NOMO-1 (cell line): Measurements from ENCODE around the gene PCDH15.
"Not testable (repeated sequence)": the region's sequence is repeated elsewhere in the genome, so short reads cannot be mapped to it uniquely, and the experiment has no call there.

Experiments used
- DNase-seq, 2 experiments: peaks; one replicate each; lab custom pipeline; 2025; ENCODE audit not compliant: unreplicated experiment in 2 of 2; lab: John Stamatoyannopoulos, UW

Gene PCDH15

DNA sequence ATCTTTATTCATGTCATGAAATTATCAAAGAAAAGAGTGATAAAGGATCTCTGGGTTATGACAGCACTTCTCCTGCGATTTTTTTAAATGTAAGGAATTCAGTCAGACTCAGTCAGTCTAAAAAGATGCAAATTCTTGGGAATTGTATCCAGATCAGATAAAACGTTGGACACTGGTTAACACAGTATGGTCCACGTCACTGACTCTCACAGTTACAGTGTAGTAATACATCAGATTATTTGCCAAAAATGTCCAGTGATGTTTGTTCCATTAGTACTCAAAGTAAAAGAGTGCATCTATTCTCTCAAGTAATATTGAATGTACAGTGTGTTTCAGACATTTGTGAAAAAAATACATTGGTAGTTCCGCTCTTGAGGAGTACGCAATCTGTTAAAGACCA, 224.5 kb downstream of the PCDH15 start:
- no peak for DNase-seq

DNA sequence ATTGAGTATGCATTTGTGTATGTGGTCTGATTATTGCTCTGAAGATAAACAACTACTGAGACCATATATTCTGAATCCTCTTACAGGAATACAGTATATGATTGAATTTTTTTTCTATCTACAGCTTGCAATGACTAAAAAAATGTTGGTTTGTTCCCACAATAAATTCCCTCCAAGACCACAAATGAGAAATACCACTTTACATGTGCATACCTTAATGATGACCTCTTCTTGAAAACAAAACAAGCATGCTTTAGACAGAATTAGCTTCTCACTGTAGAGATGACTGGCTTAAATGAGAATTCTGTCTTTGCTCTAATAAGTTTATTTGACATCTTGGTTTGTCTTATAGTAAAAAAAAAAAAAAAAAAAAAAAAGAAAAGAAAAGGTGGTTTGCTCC, 241.5 kb downstream of the PCDH15 start:
- DNase-seq = no peak

DNA sequence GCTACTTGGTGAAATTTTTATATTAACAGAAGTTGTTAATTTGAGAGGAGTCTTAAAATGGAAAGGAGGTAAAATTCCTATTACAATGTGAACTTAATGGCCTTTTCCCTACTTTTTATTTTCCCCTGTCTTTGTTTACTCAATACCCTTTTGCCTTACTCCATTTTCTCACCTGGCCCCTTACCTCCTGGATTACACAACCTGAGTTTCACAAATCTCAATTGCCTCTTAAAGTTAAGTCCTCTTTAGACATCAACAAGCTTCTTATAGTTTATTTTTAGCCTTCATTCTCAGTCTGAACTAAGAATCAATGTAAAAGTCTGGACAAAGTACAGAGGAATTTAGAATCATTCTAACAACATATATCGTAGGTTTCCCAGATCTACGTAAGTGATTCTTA, 247.0 kb downstream of the PCDH15 start:
- no peak for DNase-seq

DNA sequence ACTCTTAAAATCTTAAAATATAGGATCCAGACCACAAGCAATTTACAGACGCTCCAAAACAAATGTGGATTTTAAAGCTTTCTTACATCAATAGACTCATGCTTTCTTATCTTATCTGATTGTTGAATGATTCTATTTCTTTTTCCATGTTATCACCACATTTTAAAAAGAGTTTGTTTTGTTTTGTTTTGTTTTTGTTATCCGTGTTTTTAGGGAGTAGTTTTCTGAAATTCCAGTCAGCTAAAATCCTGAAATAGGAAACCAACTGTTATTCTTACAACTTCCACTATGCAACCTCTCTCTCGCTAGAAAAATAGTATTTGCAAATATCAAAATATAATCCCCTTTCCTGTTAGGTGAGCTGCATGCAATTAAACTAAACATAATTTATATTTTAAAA, 251.0 kb downstream of the PCDH15 start:
- no peak for DNase-seq

DNA sequence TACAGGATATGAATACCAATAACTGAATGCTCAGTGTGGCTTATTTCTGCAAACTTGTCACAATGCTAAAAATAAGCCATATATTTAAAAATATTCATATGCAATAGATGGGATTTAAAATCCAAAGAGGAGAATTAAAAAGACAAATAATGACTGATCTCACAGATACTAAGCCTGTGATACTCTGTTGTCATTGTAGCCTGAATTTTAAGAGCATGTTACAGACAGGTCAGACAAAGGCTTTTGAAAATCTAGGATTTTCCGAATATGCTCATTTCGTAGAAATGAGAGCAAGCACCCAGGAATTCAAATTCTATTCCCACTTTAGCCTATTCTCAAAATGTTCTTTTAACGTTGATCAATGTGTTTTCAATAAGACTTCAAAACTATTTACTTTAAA, 269.7 kb downstream of the PCDH15 start:
- no peak for DNase-seq

DNA sequence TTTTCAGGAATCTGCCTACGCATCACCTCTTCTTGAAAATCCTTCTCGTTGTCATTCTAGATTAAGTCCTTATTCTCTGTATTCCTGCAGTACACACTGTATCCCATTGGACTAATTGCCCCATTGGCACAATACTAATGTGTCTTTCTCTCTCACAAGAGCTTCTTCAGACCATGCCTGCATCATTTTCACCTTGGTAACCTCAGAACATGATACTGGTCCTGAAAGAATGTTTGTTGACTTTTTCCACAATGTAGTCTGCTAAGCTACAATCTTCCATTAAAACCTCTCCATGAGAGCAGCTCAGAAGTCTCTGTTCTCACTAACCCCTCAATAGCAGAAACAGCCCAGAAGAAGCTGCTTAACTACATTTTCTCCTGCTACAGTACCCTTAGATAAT, 270.7 kb downstream of the PCDH15 start:
- no peak for DNase-seq

DNA sequence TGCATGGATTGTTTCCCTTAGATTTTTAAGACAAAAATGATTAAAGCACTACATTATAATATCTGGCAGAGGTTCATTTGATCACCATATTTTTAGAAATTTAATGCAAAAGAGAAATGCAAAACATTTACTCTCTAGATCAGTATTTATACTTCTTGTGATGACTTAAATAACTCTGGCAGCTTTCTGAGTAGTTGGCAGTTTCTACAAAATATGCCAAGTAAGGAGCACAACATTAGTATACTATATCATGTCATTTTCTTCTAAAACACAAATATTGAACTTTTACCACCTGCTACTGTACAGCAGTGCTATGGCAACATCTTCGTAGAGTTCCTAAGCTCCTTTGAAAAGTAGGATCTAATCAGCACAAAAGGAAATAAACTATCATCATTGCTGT, 275.2 kb downstream of the PCDH15 start:
- no peak for DNase-seq

DNA sequence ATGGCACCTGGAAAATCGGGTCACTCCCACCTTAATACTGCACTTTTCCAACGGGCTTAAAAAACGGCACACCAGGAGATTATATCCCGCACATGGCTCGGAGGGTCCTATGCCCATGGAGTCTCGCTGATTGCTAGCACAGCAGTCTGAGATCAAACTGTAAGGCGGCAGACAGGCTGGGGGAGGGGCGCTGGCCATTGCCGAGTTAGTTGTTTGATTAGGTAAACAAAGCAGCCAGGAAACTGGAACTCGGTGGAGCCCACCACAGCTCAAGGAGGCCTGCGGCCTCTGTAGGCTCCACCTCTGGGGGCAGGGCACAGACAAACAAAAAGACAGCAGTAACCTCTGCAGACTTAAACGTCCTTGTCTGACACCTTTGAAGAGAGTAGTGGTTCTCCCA, 285.8 kb downstream of the PCDH15 start:
- not testable (repeated sequence) for DNase-seq

DNA sequence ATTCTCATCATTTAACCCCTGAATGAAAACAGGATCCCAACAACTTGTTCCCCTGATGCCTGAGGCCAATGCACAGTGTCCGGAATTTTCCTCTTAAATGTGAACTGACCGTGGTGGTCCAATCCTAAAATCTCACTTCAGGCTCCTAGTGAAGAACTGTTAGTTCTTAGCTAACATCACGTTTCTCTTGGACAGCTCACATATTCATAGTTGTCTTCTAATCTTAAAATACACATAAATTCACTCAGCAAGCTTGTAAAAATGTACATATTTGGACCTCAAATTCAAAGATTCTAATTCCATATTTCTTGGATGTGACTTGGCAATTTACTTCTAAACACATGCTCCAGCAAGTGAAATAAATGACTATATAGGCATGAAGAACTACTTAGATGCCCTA, 297.2 kb downstream of the PCDH15 start:
- no peak for DNase-seq

DNA sequence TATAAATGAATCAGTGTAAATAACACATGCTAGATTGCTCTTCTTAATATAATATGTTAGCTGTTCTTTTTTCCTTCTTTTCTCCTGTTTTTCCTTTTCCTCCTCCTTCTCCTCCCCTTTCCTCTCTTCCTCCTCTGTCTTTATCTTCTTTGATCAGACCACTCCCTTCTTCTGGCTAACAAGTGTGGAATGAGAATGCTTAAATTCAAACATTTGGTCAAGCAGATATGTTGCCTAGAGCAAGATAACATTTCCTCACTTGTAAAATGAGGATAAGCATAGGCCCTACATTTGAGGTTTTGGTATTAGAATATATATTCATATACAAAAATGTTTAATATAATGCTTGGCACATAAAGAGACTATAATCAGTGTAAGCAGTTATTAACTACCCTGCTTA, 299.1 kb downstream of the PCDH15 start:
- no peak for DNase-seq

DNA sequence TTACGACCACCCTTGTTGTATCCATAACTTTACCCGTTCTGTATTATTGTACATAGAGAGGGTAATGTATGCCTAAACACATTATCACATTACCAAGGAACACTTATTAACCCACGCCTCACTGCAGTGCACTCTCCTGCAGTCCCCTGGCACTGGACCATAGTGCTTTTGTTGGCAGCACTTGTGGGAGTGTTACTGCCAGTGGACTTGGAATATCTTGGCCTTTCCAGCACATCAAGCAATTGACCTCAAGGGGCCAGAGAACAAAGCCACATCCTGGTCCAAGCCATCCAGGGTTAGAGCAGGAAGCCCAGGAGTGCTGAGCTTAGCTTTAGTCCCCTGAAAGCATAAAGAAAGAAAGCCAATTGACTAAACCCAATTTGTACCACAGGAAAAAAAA, 304.2 kb downstream of the PCDH15 start:
- no peak for DNase-seq

DNA sequence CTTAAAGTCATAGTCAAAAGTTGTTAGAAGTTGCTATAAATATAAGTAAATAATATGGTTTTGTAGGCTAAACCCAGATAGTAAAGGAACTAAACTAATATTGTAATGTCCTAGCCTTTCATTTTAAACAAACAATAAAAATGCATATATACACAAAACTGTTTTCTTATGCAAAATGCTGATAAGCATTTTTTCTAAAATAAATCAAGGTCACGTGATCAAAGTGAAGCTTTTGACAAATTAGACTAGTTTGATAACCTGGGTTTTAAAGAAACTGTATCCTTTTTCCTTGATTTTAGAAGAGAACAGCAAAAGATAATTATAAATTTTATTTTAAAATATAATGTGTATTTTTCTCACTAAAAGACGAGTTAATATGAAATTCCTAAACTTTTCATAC, 313.3 kb downstream of the PCDH15 start:
- DNase-seq = no peak

DNA sequence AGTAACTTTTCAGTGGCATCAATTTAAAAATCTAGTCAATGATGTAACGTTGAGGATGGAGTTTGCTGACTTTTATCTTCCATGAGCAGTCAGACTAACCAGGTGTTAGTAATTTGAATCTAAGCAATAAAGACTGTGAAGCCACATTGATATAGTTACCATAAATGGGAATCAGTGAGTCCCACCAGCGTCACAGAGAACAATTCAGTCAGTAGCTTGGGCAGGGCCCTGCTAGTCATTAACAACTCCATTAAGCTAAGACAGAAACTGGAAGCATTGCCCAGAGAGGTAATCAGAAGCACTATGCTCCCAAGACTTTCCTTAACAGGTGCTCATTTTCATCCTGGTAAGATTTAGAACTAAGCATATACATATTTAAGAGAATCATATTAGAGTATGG, 315.1 kb downstream of the PCDH15 start:
- DNase-seq = no peak

DNA sequence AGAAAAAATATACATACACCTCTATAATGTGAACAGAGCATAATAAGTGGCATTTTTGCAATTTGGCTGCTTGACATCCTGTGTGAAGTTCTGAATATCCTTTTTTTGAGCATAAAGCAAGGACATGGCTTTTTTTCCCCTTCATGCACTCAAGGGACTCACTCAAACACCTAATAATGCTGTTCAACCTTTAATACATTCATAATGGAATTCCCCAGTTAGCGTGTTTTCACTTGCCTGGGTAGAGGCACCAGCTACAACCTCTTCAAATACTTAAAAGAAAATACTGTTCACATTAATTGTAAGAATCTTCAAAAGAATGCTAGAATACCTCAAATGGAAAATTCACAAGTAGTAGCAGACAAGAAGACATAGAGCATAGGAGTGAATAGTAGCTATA, 316.8 kb downstream of the PCDH15 start:
- DNase-seq = no peak

DNA sequence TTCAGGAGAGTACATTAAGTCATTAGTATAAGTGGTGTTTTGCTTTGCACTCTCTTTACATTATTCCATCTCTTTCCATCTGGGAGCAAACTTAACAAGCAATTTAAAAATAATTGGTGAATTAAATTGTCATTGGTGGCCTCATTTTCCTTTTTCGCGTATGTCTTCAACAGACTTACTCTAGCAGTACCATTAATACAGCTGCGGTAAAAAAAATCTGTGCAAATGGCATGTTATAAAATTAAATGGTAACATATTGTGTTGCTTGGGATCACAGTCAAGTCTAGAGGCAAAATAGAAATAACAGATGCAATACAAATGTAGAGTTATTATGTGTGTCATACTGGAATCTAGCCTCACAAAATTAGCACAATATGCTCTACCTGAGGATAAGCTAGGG, 322.4 kb downstream of the PCDH15 start:
- DNase-seq = no peak

DNA sequence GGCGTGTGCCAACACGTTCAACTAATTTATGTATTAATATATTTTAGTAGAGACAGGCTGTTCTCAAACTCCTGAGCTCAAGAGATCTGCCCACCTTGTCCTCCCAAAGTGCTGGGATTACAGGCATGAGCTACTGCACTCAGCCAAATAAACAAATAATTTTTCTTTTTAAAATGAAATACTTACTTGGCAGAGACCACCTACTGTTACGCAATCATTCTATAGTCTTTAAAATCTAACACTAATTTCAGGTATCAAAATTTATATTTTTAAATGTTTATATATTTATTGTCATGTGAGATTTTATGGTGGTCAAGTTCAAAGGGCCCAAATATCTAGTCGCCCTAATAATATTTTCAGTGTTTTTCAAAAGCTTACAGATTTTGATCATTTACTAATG, 323.3 kb downstream of the PCDH15 start:
- DNase-seq = no peak

DNA sequence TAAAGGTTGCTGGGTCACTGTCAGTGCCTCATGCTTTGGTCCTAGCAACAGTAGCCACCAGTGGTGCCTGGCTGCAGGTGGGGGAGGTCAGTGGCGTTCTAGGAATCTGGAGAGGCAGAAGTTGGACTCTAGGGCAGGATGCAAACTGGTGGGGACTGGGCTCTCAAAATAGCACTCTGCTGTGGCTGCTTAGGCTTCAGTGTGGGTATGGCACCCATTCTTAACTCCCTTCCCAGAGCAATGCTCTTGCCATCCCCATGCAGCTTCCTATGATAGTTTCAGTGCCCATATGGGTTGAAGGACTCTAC, 330.8 kb downstream of the PCDH15 start:
- no peak for DNase-seq

DNA sequence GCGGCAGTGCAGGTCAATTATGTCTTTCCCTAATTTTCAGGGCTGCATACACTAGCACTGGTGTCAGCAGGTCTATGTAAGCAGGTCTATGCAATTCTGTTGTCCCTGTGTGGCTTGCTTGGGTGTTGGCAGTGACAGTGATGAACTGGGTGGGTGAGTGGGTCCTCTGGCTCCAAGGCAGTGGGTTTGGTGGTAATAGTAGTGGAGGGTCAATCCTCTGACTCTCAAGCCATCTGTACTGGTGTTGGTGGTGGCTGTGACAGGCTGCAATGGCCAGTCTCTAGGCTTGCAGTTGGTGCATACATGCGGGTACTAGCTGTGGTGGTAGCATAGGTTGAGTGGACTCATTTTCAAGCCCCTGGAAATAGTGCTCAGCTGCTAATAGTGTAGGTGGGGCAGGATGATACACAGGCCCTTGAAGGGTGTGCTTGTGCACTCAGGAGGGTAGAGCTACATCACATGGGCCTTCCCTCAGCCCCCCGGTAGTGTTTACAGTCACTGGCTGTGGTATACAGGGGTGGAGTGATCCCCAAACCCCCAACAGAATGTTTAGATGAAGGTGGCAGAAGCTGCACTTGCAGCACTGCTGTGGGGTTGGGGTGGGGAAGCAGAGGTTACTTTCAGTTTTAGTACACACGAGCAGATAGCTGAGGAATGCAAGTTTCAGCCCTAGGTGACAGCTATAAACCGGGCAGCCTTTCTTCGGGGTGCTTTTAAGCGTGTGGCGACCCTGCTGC, 331.3 kb downstream of the PCDH15 start:
- no peak for DNase-seq

DNA sequence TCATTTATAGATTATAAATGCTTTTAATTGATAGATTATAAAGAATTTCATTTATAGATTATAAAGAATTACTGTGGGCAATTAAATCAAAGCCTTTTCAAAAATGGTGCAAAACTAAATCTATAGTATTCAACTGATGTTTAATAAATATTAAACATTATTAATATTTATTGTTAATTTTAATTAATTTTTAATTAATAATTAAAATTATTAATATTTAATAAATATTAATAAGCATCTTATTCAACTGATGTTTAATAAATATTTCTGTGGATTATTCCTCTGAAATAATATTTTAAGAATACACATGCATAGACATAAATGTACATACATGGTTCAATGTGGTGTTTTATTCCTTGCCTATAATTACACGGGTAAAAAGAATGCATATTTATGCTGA, 346.8 kb downstream of the PCDH15 start:
- no peak for DNase-seq

DNA sequence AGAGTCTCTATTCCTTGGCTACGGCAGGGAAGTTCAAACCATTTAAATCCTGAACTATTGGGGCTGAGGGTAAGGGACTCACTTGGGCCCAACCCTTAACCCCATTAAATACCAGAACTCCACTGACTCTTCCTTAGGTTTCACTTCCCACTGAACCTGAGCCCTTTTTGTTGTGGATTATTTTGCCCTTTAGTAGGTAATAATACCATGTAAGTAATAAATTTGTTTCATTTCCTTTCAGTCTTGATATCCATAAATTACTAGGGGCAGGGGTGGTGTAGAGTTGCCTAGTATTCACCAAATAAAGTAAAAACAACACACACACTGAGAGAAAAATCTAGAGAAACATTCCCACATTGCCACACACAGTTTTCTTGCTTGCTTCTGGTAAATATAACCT, 352.0 kb downstream of the PCDH15 start:
- no peak for DNase-seq

DNA sequence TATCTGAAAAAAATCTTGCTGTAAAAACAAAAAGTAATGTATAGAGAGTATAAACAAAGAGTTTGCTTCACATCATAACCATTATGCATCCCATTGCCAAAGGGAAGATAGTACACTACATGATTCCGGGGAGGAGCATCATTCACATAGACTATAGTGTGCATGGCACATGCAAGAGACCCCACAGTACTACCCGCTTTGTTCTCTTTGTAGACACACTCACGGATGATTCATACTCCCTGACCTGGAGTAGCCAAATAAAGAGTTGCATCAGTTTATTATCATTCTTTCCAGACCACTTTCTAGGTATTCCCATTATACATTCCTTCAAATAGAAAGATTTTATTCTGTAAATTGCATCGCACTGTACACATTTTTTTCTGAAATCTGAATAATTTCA, 356.9 kb downstream of the PCDH15 start:
- no peak for DNase-seq

DNA sequence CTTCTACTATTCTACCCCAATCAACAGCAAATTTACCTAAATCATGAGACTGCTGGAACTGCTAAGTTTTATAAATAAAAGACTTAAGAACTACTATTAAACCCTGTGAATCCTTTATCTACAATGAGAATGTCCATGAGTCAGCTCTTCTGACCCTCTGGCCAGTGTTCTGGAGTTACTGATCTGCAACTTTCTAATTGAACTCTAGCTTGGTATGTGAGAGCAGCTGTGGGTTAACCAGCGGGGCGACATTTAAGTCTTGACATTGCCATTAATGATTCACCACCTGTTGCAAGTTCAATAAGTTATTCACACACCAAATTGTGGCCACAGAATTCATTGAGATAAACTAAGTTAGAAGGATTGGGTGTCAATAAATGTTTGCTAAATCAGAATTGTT, 359.8 kb downstream of the PCDH15 start:
- no peak for DNase-seq

DNA sequence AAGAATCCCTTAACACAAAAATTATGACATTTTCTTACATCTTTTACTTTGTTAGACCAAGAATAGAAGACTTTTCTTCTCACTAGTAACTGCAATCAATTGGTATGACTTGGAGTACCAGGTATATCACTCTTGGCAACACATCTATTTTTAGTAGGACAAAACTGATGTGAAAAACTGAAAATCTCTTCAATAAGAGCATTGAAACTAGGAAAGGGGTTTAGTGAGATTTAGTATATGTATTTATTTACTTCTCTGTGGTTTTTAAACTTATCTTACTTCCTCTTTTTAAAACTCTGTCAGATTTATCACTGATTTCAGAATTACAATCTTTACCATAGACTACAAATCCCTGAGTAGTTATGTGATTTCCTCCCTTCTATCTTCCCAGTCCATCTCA, 366.2 kb downstream of the PCDH15 start:
- no peak for DNase-seq
